GM21367 (cell line): ENCODE data around the gene USP50.
"Not testable (repeated sequence)": the region's sequence is repeated elsewhere in the genome, so short reads cannot be mapped to it uniquely, and the experiment has no call there.

Experiments
- ATAC-seq: cut with Tn5 transposase; IDR thresholded peaks from one replicate; pipeline ENCODE4 v1.9.1; 2021; ENCODE audit not compliant: unreplicated experiment

The USP50 gene

DNA sequence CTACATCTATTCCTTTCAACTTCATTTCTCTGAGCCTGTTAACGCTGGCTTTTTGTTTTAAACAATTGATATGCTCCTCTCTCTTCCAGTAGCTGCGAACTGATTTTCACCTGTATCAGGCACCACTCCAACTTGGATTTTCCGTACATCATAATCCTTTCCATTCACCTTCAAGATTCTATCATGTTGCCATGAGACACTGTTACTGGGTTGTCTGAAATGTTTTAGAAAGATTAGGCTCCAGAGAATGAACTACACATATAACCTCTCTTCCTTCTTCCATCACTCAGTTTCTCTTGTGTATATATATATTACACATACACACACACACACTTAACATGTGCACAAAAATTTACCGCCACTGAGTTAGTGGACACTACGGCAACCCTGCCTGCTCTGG lies at the start of gene USP50:
TSS of gene USP50 (minus strand) at position 101 of the 400 bp plus-strand sequence. CDS start 141 bp downstream, outside the sequence.
- ATAC-seq: no peak

DNA sequence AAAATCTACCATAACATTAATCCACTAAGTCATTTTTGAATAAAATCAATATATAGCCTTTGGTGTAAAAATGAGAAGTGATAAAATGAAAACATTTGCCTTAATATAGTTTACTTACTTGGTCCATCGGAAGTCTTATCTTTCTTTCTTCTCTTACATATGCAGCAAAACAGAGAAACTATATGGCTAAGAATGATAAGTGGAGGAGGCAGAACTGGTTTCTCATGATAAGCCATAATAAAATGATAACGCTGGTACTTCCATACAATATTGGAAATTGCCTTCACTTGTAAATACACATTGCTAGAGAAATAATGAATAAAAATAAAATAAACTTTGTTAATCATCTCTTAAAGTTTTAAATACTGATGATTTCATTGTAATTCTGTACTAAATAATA lies 47.8 kb upstream of the USP50 start:
- ATAC-seq: no peak

DNA sequence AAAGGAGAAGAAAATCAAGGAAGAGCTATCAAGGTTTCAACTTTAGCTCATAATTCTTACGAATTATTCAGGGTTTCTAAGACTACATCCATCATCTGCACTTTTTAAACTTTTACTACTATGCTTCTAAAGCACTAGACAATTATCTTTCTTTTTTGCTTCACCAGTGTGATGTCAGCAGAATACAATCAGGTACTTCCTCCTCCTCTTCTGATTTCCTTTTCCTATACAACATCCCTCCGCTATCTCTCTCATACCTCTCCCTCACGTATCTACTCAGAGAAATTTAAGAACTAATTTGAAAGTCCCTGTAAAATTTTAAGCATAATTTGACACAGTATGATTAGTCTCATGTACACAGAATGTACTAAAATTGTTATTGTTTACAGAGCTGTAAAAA lies 47.3 kb upstream of the USP50 start:
- ATAC-seq: no peak

DNA sequence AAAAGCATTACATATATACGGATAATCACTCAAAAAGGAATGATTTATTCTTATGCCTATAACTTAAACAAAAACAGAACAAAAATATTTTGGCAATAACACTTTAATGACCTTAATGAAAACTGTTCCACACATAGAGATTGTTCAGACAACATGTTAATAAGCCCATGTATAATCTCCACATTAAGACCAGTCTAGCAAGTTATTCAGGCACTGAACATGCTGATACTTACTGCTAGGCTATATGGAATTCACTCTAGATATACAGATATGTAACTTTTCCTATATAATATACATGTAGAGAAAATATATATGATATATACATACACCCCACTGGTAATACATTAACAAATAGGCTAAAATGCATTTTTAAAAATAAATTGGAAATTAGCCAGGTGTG lies 43.8 kb upstream of the USP50 start:
- no peak for ATAC-seq

DNA sequence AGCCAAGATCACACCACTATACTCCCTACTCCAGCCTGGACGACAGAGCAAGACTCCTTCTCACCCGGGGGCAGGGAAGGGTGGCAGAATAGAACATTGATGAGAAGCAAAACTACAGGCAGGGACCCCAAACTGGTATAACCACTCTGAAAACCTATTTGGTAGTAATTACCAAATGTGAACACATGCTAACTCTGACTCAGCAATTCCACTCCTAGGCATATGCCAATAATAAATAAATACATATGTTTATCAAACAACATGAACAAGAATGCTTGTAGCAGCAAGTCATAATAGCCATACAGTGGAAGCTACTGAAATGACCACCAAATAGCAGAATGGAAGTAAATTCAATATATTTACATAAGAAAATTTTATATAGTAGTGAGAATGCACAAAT lies 31.0 kb upstream of the USP50 start:
- ATAC-seq: no peak

DNA sequence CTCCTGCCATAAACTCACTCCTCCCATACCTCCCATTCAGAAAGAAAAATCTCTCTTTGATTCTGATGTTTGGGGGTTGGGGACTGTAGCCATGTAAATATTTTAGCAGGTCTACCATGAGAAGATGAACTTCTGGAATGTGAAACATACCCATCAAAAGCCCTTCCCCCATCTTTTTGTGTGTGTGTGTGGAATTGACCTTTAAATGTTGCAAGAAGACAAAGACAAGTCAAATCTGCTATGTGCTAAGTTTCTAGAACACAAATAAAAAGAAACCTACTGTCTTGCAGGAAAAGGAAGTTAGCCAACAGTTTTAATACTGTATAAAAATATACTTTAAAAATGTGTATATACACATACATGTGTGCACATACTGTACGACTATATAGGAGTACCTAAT lies 29.7 kb upstream of the USP50 start:
- no peak for ATAC-seq

DNA sequence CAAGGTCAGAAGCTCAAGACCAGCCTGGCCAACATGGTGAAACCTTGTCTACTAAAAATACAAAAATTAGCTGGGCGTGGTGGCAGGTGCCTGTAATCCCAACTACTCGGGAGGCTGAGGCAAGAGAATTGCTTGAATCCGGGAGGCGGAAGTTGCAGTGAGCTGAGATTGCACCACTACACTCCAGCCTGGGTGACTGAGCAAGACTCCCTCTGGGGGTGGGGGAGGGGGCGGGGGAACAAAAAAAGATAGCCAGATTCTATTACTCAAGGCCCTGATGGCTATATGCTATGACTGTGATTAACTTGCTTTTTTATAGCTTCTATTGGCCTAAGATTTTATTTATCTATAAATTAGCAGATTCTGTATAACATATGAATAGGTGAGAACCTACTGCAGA lies 27.4 kb upstream of the USP50 start:
- ATAC-seq: not testable (repeated sequence)

DNA sequence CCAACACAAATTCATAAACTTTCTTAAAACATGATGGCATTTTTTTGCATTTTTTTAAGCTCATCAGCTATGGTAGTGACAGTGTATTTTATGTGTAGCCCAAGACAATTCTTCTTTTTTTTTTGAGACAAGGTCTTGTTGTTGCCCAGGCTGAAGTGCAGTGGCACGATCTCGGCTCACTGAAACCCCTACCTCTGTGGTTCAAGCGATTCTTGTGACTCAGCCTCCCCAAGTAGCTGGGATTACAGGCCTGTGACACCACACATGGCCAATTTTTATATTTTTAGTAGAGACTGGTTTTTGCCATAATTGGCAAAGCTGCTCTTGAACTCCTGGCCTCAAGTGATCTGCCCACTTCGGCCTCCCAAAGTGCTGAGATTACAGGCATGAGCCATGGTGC lies 17.3 kb upstream of the USP50 start:
- ATAC-seq: no peak

DNA sequence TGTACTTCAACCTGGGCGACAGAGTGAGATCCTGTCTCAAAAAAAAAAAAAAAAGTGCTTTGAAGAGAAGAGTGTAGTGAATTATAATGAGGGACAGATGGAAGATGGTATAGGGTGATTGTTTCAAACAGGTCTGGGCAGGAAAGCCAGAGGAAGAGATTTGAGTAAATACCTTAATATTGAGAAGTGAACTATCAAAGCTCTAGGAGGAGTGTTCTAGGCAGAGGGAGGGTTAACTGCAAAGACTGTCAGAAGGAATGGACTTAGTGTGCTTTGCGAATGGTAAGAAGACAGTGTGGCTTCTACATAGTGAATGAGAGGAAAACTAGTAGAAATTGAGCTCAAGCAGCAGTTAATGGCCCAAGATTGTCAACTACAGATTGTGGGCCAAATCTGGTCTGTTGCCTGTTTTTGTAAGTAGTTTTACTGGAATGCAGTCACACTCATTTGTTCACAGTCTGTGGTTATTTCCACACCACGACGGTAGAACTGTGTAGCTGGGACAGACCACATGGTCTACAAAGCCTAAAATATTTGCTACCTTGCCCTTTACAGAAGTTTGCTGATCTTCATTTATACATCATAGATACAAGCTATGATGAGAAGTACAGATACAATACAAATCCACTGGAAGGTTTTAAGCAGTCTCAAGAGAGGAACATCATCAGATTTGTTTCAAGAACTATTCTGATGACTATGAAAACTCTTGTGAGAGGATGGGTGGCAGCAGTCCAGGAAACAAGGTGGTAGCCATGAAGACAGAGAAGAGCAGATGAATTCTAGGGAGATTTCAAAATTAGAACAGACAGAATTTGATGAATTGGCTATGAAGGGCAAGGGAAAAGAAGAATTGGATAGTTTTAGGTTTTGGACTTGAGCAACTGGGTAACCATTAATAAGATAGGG lies 16.5 kb upstream of the USP50 start:
- no peak for ATAC-seq

DNA sequence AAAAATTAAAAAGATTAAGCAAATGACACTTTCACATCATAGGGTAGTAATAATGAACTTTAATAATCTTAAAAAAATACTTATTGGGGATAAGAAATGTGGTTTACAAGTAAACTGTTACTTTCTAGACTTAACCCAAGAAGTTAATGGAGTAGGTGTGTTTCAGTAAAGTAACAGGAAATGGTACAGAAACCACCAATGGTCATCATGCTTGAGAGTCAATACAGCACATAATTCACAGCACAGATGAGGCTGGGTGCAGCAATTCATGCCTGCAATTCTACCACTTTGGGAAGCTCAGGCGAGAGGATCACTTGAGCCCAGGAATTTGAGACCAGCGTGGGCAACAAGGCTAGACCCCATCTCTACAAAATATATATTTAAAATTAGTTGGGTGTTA lies 11.5 kb upstream of the USP50 start:
- no peak for ATAC-seq

DNA sequence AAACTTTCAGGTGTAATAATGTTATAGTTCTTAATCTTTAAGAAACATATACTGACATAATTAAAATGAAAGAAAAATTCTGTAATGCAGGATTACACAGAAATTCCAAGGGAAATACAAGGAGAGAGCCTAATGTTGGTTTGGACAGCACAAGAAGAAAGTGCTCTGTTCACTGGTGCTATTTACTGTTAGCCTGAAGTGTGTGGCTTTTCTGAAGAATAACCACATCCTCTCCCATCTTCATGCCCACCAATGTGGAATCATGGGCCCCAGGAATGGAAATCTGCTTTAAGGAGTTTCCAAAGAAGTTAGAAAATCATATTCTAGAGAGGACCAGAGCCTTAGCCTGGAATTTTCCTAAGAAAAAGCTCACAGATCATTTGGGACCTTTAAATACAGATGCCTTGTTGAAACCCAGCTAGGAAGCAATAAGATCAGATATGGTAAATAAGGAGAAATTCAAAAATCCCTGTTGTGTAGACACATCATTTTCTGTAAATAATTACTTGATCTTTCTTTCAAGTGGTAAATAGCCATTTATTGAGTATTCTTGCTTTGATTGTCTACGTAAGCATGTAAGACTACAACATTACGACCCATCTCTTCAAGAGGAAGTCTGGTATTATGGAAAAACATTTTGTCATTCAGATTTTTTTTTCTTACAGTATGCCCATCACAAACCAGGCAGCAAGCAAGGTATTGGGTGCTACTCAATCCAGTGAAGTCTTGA lies 10.3 kb upstream of the USP50 start:
- ATAC-seq: no peak

DNA sequence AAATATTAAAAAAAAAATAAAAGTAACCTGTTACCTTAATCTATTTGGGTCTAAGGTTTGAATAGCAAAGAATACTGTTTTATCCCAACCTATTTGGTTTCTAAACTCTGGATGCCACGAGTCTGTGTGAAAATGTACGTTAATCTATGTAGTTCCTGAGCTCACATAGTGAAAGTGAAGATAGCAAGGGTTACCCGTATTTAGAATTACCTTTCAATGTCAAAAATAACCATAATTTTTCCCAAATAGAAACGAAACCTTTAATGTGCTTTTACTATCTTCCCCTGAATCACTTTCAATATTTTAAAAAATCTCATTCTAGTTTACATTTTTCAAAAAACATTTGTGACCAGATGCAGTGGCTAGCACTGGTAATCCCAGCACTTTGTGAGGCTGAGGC lies 5.8 kb upstream of the USP50 start:
- no peak for ATAC-seq

DNA sequence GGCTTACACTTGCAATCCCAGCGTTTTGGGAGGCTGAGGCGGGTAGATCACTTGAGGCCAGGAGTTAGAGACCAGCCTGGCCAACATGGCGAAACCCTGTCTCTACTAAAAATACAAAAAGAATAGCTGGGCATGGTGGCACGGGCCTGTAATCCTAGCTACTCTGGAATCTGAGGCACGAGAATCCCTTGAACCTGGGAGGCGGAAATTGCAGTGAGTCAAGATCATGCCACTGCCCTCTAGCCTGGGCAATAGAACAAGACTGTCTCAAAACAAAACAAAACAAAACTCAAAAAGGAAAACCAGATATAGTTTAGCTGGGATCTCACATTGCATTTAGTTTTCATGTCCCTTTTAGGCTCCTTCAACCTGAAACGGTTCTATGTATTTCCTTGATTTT lies 2.9 kb upstream of the USP50 start:
- ATAC-seq: no peak

DNA sequence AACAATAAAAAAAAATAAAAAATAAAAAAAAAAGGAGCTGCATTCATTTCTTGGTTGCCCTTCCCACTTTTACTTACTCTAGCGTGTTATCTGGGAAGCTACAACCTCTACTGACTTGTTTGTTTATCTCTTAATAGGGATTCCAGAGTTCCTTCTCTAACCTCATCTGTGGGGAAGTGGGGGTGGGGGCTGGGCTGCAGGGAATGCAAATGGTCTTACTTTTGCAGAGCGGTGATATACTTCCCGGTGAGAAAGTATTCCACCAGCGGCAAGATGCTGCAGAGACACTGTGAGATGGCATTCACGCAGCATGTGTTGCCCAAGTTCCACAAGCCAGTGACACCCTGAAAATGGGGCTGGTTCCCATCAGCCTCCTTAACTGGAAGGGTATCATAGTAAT lies 2.1 kb downstream of the USP50 start:
- ATAC-seq: no peak

DNA sequence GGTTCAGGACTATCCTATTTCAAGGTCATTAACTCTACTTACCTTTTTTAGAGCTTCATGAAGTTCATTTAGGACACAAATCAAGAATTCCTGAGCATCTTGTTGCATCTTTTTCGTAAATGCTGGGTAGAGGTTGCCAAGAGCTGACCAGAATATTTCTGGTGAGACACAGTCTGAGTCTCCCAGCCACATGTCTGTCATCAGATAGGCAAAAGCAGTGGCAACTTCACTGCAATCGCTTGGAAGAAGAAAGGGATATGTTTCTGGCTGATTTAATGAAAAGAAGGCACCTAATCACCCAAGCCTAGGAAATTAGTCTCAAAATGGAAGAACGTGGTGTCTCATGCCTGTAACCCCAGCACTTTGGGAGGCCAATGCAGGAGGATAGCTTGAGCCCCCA lies 2.9 kb downstream of the USP50 start:
- ATAC-seq: no peak

DNA sequence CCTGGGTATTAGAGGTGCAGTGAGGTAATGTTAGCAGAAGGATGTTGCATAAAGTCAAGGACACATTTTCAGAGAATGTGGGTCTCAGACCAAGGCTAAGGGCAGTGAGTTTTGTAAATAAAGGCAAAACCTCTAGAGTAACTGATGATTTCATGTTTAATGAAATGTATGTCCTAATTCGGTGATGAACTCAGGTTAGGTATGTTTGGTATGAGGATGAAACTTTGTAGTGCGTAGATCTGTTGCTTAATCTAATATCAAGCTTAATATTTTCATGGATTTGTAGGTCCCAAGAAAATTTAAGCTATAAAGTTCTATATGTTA lies 3.6 kb downstream of the USP50 start:
- no peak for ATAC-seq

DNA sequence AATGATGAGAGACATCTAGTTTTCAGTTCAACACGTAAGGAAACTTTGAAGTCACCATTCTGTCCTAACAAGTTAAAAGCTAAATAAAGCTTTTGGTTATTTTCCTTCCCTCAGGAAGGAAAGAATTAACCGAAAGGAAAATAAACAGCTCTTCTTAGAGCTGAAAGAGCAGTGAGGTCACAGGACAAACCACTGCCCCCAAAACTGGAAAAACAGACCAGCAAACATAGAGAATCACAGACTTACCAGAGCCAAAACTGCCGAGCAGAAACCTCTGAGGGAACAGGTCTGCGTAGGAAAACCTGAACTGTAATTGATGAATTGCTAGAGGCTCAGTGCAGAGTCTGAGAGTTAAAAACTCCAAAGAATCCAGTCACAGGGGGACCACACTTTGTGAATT lies 14.7 kb downstream of the USP50 start:
- ATAC-seq: no peak

DNA sequence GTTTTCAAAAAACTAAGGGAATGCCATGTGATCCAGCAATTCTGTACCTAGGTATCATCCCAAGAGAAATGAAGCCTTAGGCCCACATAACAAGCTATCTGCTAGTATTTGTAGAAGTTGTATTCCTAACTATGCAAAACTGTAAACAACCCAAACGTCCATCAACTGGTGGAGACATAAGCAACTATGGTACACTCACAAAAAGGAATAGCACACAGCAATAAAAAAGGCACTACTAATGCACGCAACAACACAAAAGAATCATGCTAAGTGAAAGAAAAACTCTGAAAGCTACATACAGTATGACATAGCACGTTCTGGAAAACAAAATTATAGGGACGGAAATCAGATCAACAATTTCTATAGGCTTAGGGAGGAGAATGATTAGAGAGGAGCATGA lies 15.3 kb downstream of the USP50 start:
- no peak for ATAC-seq

DNA sequence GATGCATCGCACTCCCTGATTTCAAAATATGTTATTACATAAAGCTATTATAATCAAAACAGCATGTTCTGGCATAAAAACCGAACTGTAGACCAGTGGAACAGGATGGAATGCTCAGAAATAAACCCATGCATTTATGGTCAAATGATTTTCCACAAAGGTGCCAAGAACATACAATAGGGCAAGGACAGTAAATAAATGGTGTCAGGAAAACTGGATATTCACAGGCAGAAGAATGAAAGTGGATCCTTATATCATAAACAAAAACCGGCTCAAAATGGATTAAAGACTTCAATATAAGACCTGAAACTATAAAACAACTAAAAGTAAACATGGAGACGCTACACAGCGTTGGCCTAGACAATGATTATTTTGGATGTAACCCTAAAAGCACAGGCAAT lies 22.6 kb downstream of the USP50 start:
- ATAC-seq: no peak

DNA sequence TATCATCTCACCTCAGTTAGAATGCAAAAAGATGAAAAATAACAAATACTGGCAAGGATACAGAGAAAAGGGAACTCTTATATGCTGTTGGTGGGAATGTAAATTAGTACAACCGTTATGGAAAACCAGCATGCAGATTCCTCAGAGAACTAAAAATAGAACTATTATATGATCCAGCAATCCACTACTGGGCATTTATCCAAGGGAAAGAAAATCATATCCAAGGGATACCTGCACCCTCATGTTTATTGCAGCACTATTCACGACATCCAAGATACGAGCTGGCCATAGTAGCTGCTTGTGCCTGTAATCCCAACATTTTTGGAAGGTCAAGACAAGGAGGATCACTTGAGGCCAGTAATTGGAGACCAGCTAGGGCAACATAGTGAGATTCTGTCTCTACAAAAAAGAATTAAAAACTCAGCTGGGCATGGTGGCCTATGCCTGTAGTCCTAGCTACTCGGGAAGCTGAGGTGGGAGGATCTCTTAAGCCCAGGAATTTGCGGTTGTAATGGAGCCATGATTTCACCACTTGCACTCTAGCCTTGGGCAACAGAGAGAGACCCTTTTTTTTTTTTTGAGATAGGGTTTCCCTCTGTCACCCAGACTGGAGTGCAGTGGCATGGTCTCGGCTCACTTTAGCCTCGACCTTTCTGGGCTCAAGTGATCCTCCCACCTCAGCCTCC lies 26.6 kb downstream of the USP50 start:
- no peak for ATAC-seq

DNA sequence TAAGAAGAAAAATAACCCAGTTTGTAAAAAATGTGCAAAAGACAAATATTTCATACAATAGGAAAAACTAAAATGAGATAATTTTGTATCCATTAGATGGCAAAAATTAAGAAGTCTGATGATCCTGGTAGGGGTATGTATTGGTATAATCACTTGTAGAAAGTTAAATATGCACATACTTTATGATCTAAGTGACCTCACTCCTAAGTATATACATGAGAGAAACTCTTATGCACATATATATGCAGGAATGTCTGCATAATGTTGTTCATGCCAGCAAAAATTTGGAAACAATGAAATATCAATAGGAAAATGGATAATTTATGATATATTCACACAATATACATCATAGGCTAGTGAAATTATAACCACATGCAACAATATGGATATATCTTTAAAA lies 33.5 kb downstream of the USP50 start:
- no peak for ATAC-seq

DNA sequence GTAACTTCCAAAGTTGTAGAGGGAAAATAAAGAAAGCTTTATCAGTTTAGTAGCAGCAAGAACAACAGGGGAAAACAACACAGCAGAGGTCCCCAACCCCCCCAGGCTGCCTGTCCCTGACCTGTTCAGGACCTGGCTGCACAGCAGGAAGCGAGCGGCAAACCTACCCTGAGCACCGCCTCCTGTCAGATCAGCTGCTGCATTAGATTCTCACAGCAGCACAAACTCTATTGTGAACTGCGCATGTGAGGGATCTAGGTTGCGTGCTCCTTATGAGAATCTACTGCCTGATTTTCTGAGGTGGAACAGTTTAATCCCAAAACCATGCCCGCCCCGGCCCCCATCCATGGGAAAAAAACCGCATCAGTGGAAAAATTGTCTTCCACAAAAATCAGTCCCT lies 40.3 kb downstream of the USP50 start:
- no peak for ATAC-seq
